Measurements from ENCODE around the gene MIA3.

DNA sequence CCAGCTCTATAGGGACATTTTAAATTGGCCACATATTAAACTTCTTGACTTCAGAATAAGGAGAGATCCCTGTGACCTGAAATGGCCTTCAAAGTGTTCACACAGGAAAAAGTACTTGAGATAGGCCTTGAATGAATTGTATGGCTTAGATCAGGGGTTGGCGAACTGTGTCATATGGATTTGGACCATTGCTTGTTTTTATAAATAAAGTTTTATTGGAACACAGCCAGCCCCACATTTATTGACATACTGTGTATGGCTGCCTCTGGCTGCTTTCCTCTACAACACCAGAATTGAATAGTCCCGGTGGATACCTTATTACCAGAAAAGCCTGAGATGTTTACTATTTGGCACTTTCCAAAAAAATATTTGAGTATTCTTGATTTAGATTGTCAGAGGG lies 98.5 kb downstream of the MIA3 start:
- TF ChIP-seq, protein P1, sequence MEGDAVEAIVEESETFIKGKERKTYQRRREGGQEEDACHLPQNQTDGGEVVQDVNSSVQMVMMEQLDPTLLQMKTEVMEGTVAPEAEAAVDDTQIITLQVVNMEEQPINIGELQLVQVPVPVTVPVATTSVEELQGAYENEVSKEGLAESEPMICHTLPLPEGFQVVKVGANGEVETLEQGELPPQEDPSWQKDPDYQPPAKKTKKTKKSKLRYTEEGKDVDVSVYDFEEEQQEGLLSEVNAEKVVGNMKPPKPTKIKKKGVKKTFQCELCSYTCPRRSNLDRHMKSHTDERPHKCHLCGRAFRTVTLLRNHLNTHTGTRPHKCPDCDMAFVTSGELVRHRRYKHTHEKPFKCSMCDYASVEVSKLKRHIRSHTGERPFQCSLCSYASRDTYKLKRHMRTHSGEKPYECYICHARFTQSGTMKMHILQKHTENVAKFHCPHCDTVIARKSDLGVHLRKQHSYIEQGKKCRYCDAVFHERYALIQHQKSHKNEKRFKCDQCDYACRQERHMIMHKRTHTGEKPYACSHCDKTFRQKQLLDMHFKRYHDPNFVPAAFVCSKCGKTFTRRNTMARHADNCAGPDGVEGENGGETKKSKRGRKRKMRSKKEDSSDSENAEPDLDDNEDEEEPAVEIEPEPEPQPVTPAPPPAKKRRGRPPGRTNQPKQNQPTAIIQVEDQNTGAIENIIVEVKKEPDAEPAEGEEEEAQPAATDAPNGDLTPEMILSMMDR (IDR thresholded peaks at IDR 0.05): no peak
- no peak for TF ChIP-seq EP300 (IDR thresholded peaks at IDR 0.05)
